HepG2 (cell line): Measurements from ENCODE around the gene MAPK8IP3. TPM values are rescaled to one million over a fixed set of nuclear protein-coding genes. Genes with fewer than 3 reads are reported as not detected.

Experiments used
- CBX5 ChIP-seq: sonication (generic); formaldehyde crosslinking; IDR thresholded peaks from 2 replicates; pipeline ENCODE4 v1.4.0; 2020; ENCODE audit warnings: missing genetic modification reagents, borderline replicate concordance
- KLF9 ChIP-seq: IDR thresholded peaks from 2 replicates; pipeline ENCODE4 v1.6.1; 2016; ENCODE audit warnings: low read depth
- MXD4 ChIP-seq: IDR thresholded peaks from 2 replicates; pipeline ENCODE4 v1.6.1; 2016; ENCODE audit warnings: mild to moderate bottlenecking, missing biosample characterization, missing genetic modification reagents
- NR1H2 ChIP-seq: sonication (generic); formaldehyde crosslinking; IDR thresholded peaks from 2 replicates; pipeline ENCODE4 v1.8.1; 2022; ENCODE audit warnings: low read depth, missing genetic modification reagents, borderline replicate concordance
- NR3C1 ChIP-seq: sonication (generic); formaldehyde crosslinking; IDR thresholded peaks from 2 replicates; pipeline ENCODE4 v1.4.0; 2020; ENCODE audit warnings: missing genetic modification reagents
- PAF1 ChIP-seq: IDR thresholded peaks from 2 replicates; pipeline ENCODE4 v1.6.1; 2016; ENCODE audit warnings: missing genetic modification reagents, missing compliant biosample characterization
- PAXIP1 ChIP-seq: sonication (generic); formaldehyde crosslinking; conservative IDR thresholded peaks from 2 replicates; pipeline ENCODE4 v1.4.0; 2020; ENCODE audit warnings: mild to moderate bottlenecking, missing genetic modification reagents, moderate library complexity
- PCBP2 ChIP-seq: fragments of 200-400 bp; formaldehyde crosslinking; optimal IDR thresholded peaks from 2 replicates; pipeline ENCODE3; 2018; ENCODE audit warnings: low read length, low read depth; ENCODE audit not compliant: poor library complexity, severe bottlenecking
- PITX1 ChIP-seq: sonication (generic); formaldehyde crosslinking; IDR thresholded peaks from 2 replicates; pipeline ENCODE4 v1.5.1; 2020; ENCODE audit warnings: mild to moderate bottlenecking, missing genetic modification reagents
- SNAI1 ChIP-seq: sonication (generic); formaldehyde crosslinking; IDR thresholded peaks from 2 replicates; pipeline ENCODE4 v1.5.0; 2020; ENCODE audit warnings: mild to moderate bottlenecking, missing genetic modification reagents, borderline replicate concordance
- ZBTB10 ChIP-seq: sonication (generic); formaldehyde crosslinking; IDR thresholded peaks from 2 replicates; pipeline ENCODE4 v1.4.0; 2020; ENCODE audit warnings: missing genetic modification reagents, borderline replicate concordance
- ZFY ChIP-seq: sonication (generic); formaldehyde crosslinking; IDR thresholded peaks from 2 replicates; pipeline ENCODE4 v1.4.0; 2020; ENCODE audit warnings: missing genetic modification reagents
- ZNF18 ChIP-seq: sonication (generic); formaldehyde crosslinking; IDR thresholded peaks from 2 replicates; pipeline ENCODE4 v1.8.0; 2022; ENCODE audit warnings: mild to moderate bottlenecking, missing genetic modification reagents; ENCODE audit not compliant: insufficient replicate concordance
- ZNF326 ChIP-seq: sonication (generic); formaldehyde crosslinking; IDR thresholded peaks from 2 replicates; pipeline ENCODE4 v1.4.0; 2020; ENCODE audit warnings: missing genetic modification reagents, borderline replicate concordance
- ZNF703 ChIP-seq: sonication (generic); formaldehyde crosslinking; IDR thresholded peaks from 2 replicates; pipeline ENCODE4 v1.5.1; 2020; ENCODE audit warnings: missing genetic modification reagents, mild to moderate bottlenecking, moderate library complexity, borderline replicate concordance
- ZNF749 ChIP-seq: sonication (generic); formaldehyde crosslinking; IDR thresholded peaks from 2 replicates; pipeline ENCODE4 v1.8.0; 2022; ENCODE audit warnings: mild to moderate bottlenecking, missing genetic modification reagents, moderate library complexity, borderline replicate concordance
- ZNF761 ChIP-seq: sonication (generic); formaldehyde crosslinking; conservative IDR thresholded peaks from 2 replicates; pipeline ENCODE4 v1.4.0; 2020; ENCODE audit warnings: mild to moderate bottlenecking, missing genetic modification reagents
- ZNF772 ChIP-seq: sonication (generic); formaldehyde crosslinking; IDR thresholded peaks from 2 replicates; pipeline ENCODE4 v1.5.0; 2020; ENCODE audit warnings: mild to moderate bottlenecking, missing genetic modification reagents
- ZSCAN20 ChIP-seq: sonication (generic); formaldehyde crosslinking; IDR thresholded peaks from 2 replicates; pipeline ENCODE4 v1.4.0; 2020; ENCODE audit warnings: missing genetic modification reagents, mild to moderate bottlenecking, borderline replicate concordance
- polyA plus RNA-seq, 8 experiments: library from polyadenylated mRNA; depleted of rRNA in 3 of 8; stranded (reverse) in 7 of 8; unstranded in 1 of 8; fragments of >200 nt; fragmentation: Illumina TruSeq in 4 of 8; extraction: Trizol in 4 of 8; gene quantifications; 2 replicates each; pipeline versions ENCODE4 v1.2.1 to v1.2.3, GENCODE V29; 2011 to 2016; ENCODE audit warnings: low read depth in 4 of 8, missing spikeins in 1 of 8, mixed read lengths in 1 of 8; ENCODE audit not compliant: insufficient read depth in 1 of 8
- total RNA-seq, 5 experiments: library from RNA; depleted of rRNA; stranded (reverse); fragments of >200 nt; fragmentation: Illumina TruSeq; extraction: Trizol; gene quantifications; 2 replicates each; pipeline ENCODE4 v1.2.3, GENCODE V29; 2016; ENCODE audit warnings: low read depth in 1 of 5

Gene MAPK8IP3
- total and polyA plus RNA-seq, 2 of the 13 experiments (the other 11 are each of a cell fraction or from before 2014, with no cell fraction given), result 25.1 to 41.7 TPM

DNA sequence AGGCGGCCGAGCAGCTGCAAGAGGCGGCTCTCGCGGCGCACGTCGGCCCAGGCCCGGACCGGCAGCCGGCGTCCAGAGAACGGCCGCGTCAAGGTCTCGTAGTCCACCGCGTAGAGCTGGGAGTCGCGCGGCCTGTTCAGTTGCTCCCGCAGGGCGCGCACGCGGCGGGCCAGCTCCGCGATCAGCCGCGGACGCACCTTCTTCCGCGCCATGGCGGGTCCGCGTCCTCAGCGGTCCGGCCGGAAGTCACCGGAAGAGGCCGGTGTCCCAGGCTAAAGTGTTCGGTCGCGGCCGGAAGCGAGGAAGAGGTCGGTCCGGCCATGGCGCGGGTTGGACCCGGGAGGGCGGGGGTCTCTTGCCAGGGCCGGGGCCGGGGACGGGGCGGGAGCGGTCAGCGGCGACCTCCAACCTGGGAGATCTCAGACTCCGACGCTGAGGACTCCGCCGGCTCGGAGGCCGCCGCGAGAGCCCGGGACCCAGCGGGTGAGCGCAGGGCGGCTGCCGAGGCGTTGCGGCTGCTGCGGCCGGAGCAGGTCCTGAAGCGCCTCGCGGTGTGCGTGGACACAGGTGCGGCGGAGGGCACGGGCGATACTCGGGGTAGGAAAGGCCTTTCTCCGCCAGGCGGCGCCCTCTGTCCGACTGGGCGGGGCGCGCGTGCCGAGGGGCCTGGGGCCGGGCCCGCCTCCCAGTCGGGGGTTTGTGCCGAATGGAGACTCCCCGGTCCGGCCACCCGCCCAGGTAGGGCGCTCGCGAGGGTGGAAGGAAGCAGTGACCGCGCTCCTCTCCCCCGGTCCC lies 67.1 kb downstream of the MAPK8IP3 start, which contains the start of gene MRPS34 (continued):
- TF ChIP-seq KLF9 (CRISPR knock-in tag), result 0 out of 2 replicates have a peak, but pooled peaks have one; percentile 39
- no peak for TF ChIP-seq PITX1 (CRISPR knock-in tag)
- peak; percentile 31; the same call in 1 of the 2 replicates for TF ChIP-seq PAXIP1 (CRISPR knock-in tag)
- no peak for TF ChIP-seq PAF1 (CRISPR knock-in tag)
- no peak for TF ChIP-seq NR3C1 (CRISPR knock-in tag)
- TF ChIP-seq ZSCAN20 (CRISPR knock-in tag), result peak; percentile 89; the same call in 1 of the 2 replicates
- peak; percentile 67 for TF ChIP-seq ZNF18 (CRISPR knock-in tag)
- TF ChIP-seq PCBP2, result no peak
- TF ChIP-seq MXD4 (CRISPR knock-in tag), result peak; percentile 73
- TF ChIP-seq ZNF326 (CRISPR knock-in tag), result no peak
- TF ChIP-seq SNAI1, result no peak
- peak; percentile 94 for TF ChIP-seq ZFY (CRISPR knock-in tag)
- peak; percentile 73; the same call in 1 of the 2 replicates for TF ChIP-seq NR1H2 (CRISPR knock-in tag)
- no peak for TF ChIP-seq ZNF703
- peak; percentile 73; the same call in 1 of the 2 replicates for TF ChIP-seq ZBTB10 (CRISPR knock-in tag)
- TF ChIP-seq CBX5 (CRISPR knock-in tag), result peak; percentile 58; the same call in 1 of the 2 replicates
- peak; percentile 79; the same call in 1 of the 2 replicates for TF ChIP-seq ZNF749
- peak; percentile 72 for TF ChIP-seq ZNF761 (CRISPR knock-in tag)
- TF ChIP-seq ZNF772, result peak; percentile 72; the same call in 1 of the 2 replicates
